Measurements from ENCODE around the gene DNASE1L2. TPM values are rescaled to one million over a fixed set of nuclear protein-coding genes. Genes with fewer than 3 reads are reported as not detected.

DNASE1L2 gene
- total and polyA plus RNA-seq, 5 donors from 2014 or later, result 0.37 TPM; not detected in 4

GRCh38 chr16:2278956-2279800, 42.9 kb downstream of the DNASE1L2 start:
- no peak overlapping the region for H3K27ac Mint-ChIP-seq
- H3K4me1 ChIP-seq (ENCODE audit: control insufficient read depth, insufficient read depth, low read length, poor library complexity, severe bottlenecking), result no peaks in the 10 kb centered on the region
- H3K27ac ChIP-seq (ENCODE audit: insufficient read depth, low read length, poor library complexity, severe bottlenecking), result no peak overlapping the region
- no peaks in the 10 kb centered on the region for H3K9me3 Mint-ChIP-seq
- ATAC-seq (ENCODE audit: low read depth in 2 of 2) (no peak), DNase-seq (no peak)
- H3K27me3 ChIP-seq (ENCODE audit: control insufficient read depth, insufficient read depth, low read length), result no peaks in the 10 kb centered on the region
- H3K4me3 ChIP-seq (ENCODE audit: low read depth, low read length), result no peak overlapping the region
- no peaks in the 10 kb centered on the region for H3K4me1 Mint-ChIP-seq
- peaks cover 3% of the 10 kb centered on the region for H3K36me3 Mint-ChIP-seq
- H3K9me3 ChIP-seq (ENCODE audit: control insufficient read depth in 2 of 2, low read length in 2 of 2), result no peaks in the 10 kb centered on the region
- no peak overlapping the region for H3K4me3 Mint-ChIP-seq
- H3K27me3 Mint-ChIP-seq, result no peaks in the 10 kb centered on the region
- H3K36me3 ChIP-seq (ENCODE audit: control insufficient read depth, insufficient read depth, low read length), result no peaks in the 10 kb centered on the region

GRCh38 chr16:2280461-2280860, 44.2 kb downstream of the DNASE1L2 start:
- Histone ChIP-seq H3K27me3 (ENCODE audit: control insufficient read depth, insufficient read depth, low read length) (no peaks in the 10 kb centered on the region), H3K36me3 (ENCODE audit: control insufficient read depth, insufficient read depth, low read length) (no peaks in the 10 kb centered on the region), H3K27ac (ENCODE audit: insufficient read depth, low read length, poor library complexity, severe bottlenecking) (no peak overlapping the region), H3K4me1 (ENCODE audit: control insufficient read depth, insufficient read depth, low read length, poor library complexity, severe bottlenecking) (no peaks in the 10 kb centered on the region), H3K9me3 (ENCODE audit: control insufficient read depth in 2 of 2, low read length in 2 of 2) (no peaks in the 10 kb centered on the region), H3K4me3 (ENCODE audit: low read depth, low read length) (no peak overlapping the region)
- H3K27ac Mint-ChIP-seq, result no peak overlapping the region
- peaks cover 3% of the 10 kb centered on the region for H3K36me3 Mint-ChIP-seq
- no peaks in the 10 kb centered on the region for H3K27me3 Mint-ChIP-seq
- H3K4me1 Mint-ChIP-seq, result no peaks in the 10 kb centered on the region
- DNase-seq, result no peak
- H3K4me3 Mint-ChIP-seq, result no peak overlapping the region
- no peak for ATAC-seq (ENCODE audit: low read depth in 2 of 2)
- H3K9me3 Mint-ChIP-seq, result no peaks in the 10 kb centered on the region

- H3K9me3 ChIP-seq (ENCODE audit: control insufficient read depth in 2 of 2, low read length in 2 of 2), result no peaks in the 10 kb centered on the region
- Mint-ChIP-seq H3K4me3 (no peak overlapping the region), H3K36me3 (peaks cover 3% of the 10 kb centered on the region), H3K4me1 (no peaks in the 10 kb centered on the region), H3K27ac (no peak overlapping the region), H3K27me3 (no peaks in the 10 kb centered on the region), H3K9me3 (no peaks in the 10 kb centered on the region)
- no peak overlapping the region for H3K27ac ChIP-seq (ENCODE audit: insufficient read depth, low read length, poor library complexity, severe bottlenecking)
- H3K36me3 ChIP-seq (ENCODE audit: control insufficient read depth, insufficient read depth, low read length), result no peaks in the 10 kb centered on the region
- H3K4me1 ChIP-seq (ENCODE audit: control insufficient read depth, insufficient read depth, low read length, poor library complexity, severe bottlenecking), result no peaks in the 10 kb centered on the region
- H3K4me3 ChIP-seq (ENCODE audit: low read depth, low read length), result no peak overlapping the region
- no peaks in the 10 kb centered on the region for H3K27me3 ChIP-seq (ENCODE audit: control insufficient read depth, insufficient read depth, low read length)
- DNase-seq (no peak), ATAC-seq (ENCODE audit: low read depth in 2 of 2) (no peak)
Measured at GRCh38 chr16:2280981-2281542, 44.8 kb downstream of the DNASE1L2 start.

GRCh38 chr16:2282262-2282661, 46.0 kb downstream of the DNASE1L2 start:
- Histone ChIP-seq H3K4me3 (ENCODE audit: low read depth, low read length) (no peak overlapping the region), H3K27me3 (ENCODE audit: control insufficient read depth, insufficient read depth, low read length) (no peaks in the 10 kb centered on the region), H3K4me1 (ENCODE audit: control insufficient read depth, insufficient read depth, low read length, poor library complexity, severe bottlenecking) (no peaks in the 10 kb centered on the region), H3K36me3 (ENCODE audit: control insufficient read depth, insufficient read depth, low read length) (no peaks in the 10 kb centered on the region), H3K9me3 (ENCODE audit: control insufficient read depth in 2 of 2, low read length in 2 of 2) (no peaks in the 10 kb centered on the region), H3K27ac (ENCODE audit: insufficient read depth, low read length, poor library complexity, severe bottlenecking) (no peak overlapping the region)
- Mint-ChIP-seq H3K27ac (no peak overlapping the region), H3K27me3 (no peaks in the 10 kb centered on the region), H3K36me3 (peaks cover 3% of the 10 kb centered on the region), H3K9me3 (no peaks in the 10 kb centered on the region), H3K4me1 (no peaks in the 10 kb centered on the region), H3K4me3 (no peak overlapping the region)
- ATAC-seq (ENCODE audit: low read depth in 2 of 2), result no peak
- DNase-seq, result no peak

- Histone ChIP-seq H3K4me3 (ENCODE audit: low read depth, low read length) (no peak overlapping the region), H3K9me3 (ENCODE audit: control insufficient read depth in 2 of 2, low read length in 2 of 2) (no peaks in the 10 kb centered on the region), H3K36me3 (ENCODE audit: control insufficient read depth, insufficient read depth, low read length) (no peaks in the 10 kb centered on the region), H3K27me3 (ENCODE audit: control insufficient read depth, insufficient read depth, low read length) (no peaks in the 10 kb centered on the region), H3K27ac (ENCODE audit: insufficient read depth, low read length, poor library complexity, severe bottlenecking) (no peak overlapping the region), H3K4me1 (ENCODE audit: control insufficient read depth, insufficient read depth, low read length, poor library complexity, severe bottlenecking) (no peaks in the 10 kb centered on the region)
- H3K9me3 Mint-ChIP-seq, result no peaks in the 10 kb centered on the region
- DNase-seq (no peak), ATAC-seq (ENCODE audit: low read depth in 2 of 2) (no peak)
- H3K4me3 Mint-ChIP-seq, result no peak overlapping the region
- no peaks in the 10 kb centered on the region for H3K27me3 Mint-ChIP-seq
- no peaks in the 10 kb centered on the region for H3K4me1 Mint-ChIP-seq
- no peak overlapping the region for H3K27ac Mint-ChIP-seq
- peaks cover 3% of the 10 kb centered on the region for H3K36me3 Mint-ChIP-seq
Measured at GRCh38 chr16:2282866-2283555, 46.8 kb downstream of the DNASE1L2 start.

DNA sequence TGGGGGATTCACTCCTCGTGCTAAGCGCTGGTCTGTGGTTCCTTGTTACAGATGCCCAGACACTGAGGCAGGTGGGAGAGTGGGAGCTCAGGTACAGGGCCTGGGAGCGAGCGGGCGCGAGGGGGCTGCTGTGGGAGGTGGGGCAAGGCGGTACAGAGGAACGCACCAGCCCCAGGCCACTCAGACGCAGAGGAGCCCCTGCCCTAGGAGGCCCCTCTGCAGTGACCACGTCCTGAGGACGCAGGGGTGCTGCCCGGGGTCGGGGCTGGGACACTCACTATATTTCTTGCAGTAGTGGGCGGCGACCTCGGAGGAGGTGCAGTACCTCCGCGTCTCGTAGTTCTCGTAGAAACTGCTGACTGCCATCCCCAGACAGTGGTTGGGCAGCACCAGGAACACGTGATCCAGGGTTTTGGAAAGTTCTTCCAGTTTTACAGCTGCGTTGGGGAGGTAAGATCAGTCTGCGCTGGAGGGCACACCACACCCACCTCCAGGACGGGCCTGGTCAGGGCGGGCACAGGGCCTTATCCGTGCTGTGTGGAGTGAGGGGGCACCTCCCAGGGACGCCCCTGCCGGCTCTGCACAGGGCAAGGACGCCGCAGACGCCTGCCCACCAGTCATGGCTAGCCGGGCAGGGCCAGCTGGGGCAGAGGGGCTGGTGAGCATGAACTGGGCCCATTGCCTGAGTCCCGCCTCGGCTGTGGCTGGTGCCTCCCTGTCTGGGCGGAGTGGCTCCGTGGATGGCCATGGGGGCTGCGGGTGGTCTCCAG, 47.9 kb downstream of the DNASE1L2 start:
- no peak for ATAC-seq (ENCODE audit: low read depth in 2 of 2)
- Histone ChIP-seq H3K9me3 (ENCODE audit: control insufficient read depth in 2 of 2, low read length in 2 of 2) (no peaks in the 10 kb centered on the region), H3K4me3 (ENCODE audit: low read depth, low read length) (no peak overlapping the region), H3K36me3 (ENCODE audit: control insufficient read depth, insufficient read depth, low read length) (no peaks in the 10 kb centered on the region), H3K27ac (ENCODE audit: insufficient read depth, low read length, poor library complexity, severe bottlenecking) (no peak overlapping the region), H3K27me3 (ENCODE audit: control insufficient read depth, insufficient read depth, low read length) (no peaks in the 10 kb centered on the region), H3K4me1 (ENCODE audit: control insufficient read depth, insufficient read depth, low read length, poor library complexity, severe bottlenecking) (no peaks in the 10 kb centered on the region)
- H3K36me3 Mint-ChIP-seq, result peaks cover 3% of the 10 kb centered on the region
- H3K4me1 Mint-ChIP-seq, result no peaks in the 10 kb centered on the region
- no peaks in the 10 kb centered on the region for H3K9me3 Mint-ChIP-seq
- no peak overlapping the region for H3K4me3 Mint-ChIP-seq
- H3K27me3 Mint-ChIP-seq, result no peaks in the 10 kb centered on the region
- DNase-seq, result no peak
- no peak overlapping the region for H3K27ac Mint-ChIP-seq

DNA sequence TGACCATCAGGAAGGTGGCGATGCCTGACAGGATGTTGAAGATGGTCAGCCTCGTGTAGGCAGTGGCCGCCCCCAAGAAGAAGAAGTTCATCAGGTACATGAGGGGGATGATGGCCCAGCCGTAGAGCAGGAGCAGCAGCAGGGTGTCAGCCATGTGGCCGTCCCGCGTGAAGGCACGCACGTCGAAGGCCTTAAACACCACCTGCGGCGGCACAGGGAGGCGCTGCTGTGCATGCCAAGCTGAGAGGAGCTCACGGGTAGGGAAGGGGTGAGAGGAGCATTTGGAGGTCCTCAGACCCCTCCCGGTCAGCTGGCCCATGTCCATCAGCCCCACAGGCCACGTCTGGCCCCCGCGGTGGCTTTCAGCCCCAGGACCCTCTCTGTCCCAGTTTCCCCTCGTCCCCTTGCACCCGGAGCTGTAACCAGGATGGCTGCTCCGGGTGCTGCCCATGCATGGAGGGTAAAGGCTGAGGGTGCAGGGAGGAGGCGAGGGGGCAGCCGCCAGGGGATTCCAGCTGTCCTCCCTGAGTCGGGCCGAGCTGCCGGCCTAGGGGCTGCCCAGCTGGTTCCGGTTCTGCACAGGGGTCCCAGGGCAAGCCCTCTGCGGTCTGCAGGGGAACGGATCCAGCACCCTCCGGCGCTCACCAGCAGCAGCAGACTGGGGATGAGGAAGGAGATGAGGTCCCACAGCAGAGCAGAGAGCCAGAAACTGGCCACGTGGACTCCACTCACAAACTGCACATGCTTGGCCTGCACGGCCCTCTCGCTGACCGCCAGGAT, 48.7 kb downstream of the DNASE1L2 start:
- H3K36me3 ChIP-seq (ENCODE audit: control insufficient read depth, insufficient read depth, low read length), result no peaks in the 10 kb centered on the region
- no peaks in the 10 kb centered on the region for H3K9me3 ChIP-seq (ENCODE audit: control insufficient read depth in 2 of 2, low read length in 2 of 2)
- Mint-ChIP-seq H3K4me1 (no peaks in the 10 kb centered on the region), H3K27ac (peak overlapping the region in 1 of 3 donors; percentile 45), H3K4me3 (peak overlapping the region in 1 of 4 donors; percentile 63), H3K36me3 (peaks cover 6% of the 10 kb centered on the region), H3K9me3 (no peaks in the 10 kb centered on the region), H3K27me3 (no peaks in the 10 kb centered on the region)
- H3K27ac ChIP-seq (ENCODE audit: insufficient read depth, low read length, poor library complexity, severe bottlenecking), result no peak overlapping the region
- no peak for ATAC-seq (ENCODE audit: low read depth in 2 of 2)
- H3K4me1 ChIP-seq (ENCODE audit: control insufficient read depth, insufficient read depth, low read length, poor library complexity, severe bottlenecking), result no peaks in the 10 kb centered on the region
- no peak for DNase-seq
- no peak overlapping the region for H3K4me3 ChIP-seq (ENCODE audit: low read depth, low read length)
- H3K27me3 ChIP-seq (ENCODE audit: control insufficient read depth, insufficient read depth, low read length), result no peaks in the 10 kb centered on the region
